Smooth muscle cell (in vitro differentiated cells): ENCODE data around the gene ADAP1. TPM values are rescaled to one million over a fixed set of nuclear protein-coding genes. Genes with fewer than 3 reads are reported as not detected.

Experiments used
- DNase-seq: peaks from one replicate; lab custom pipeline; 2025; ENCODE audit not compliant: unreplicated experiment; lab: John Stamatoyannopoulos, UW
- H2AFZ ChIP-seq: fragments of 200-600 bp; sonication (generic); 2 replicates; pipeline ENCODE4 v1.6.0; 2016; ENCODE audit warnings: antibody characterized with exemption, low read depth, mild to moderate bottlenecking
- H3F3A ChIP-seq: fragments of 200-600 bp; sonication (generic); 2 replicates; pipeline ENCODE4 v1.6.0; 2017; ENCODE audit warnings: antibody characterized with exemption, low read depth
- H3K27ac ChIP-seq: fragments of 200-600 bp; sonication (generic); 2 replicates; pipeline ENCODE4 v1.5.1; 2016; ENCODE audit warnings: low read depth, mild to moderate bottlenecking
- H3K27me3 ChIP-seq: fragments of 200-600 bp; sonication (generic); 2 replicates; pipeline ENCODE4 v1.6.1; 2016; ENCODE audit warnings: low read depth, mild to moderate bottlenecking
- H3K36me3 ChIP-seq: fragments of 200-600 bp; sonication (generic); 2 replicates; pipeline ENCODE4 v1.5.1; 2016; ENCODE audit warnings: low read depth
- H3K4me1 ChIP-seq: fragments of 200-600 bp; sonication (generic); 2 replicates; pipeline ENCODE4 v1.5.1; 2016; ENCODE audit warnings: low read depth
- H3K4me2 ChIP-seq: fragments of 200-600 bp; sonication (generic); 2 replicates; pipeline ENCODE4 v1.6.0; 2016; ENCODE audit warnings: mild to moderate bottlenecking
- H3K4me3 ChIP-seq: fragments of 200-600 bp; sonication (generic); 2 replicates; pipeline ENCODE4 v1.5.1; 2016; ENCODE audit warnings: mild to moderate bottlenecking
- H3K79me2 ChIP-seq: fragments of 200-600 bp; sonication (generic); 2 replicates; pipeline ENCODE4 v1.6.0; 2016; ENCODE audit warnings: low read depth, mild to moderate bottlenecking
- H3K9ac ChIP-seq: fragments of 200-600 bp; sonication (generic); 2 replicates; pipeline ENCODE4 v1.6.0; 2016; ENCODE audit warnings: low read depth
- H3K9me3 ChIP-seq: fragments of 200-600 bp; sonication (generic); replicated peaks from 2 replicates; pipeline ENCODE4 v1.5.1; 2016; ENCODE audit warnings: low read depth
- H4K20me1 ChIP-seq: fragments of 200-600 bp; sonication (generic); 2 replicates; pipeline ENCODE4 v1.6.0; 2016; ENCODE audit warnings: low read depth
- WGBS: methylation state at CpG from one replicate; pipeline ENCODE4 v1.1.7; 2016; ENCODE audit warnings: low lambda C conversion rate; 5-methylcytosine and 5-hydroxymethylcytosine counted together
- polyA plus RNA-seq: library from polyadenylated mRNA; unstranded; fragments of >200 nt; fragmentation: Nextera tagmentation; extraction: Ambion mirVana; gene quantifications from 2 replicates; pipeline ENCODE4 v1.2.1, GENCODE V29; 2016
- total RNA-seq: library from RNA; depleted of rRNA; stranded (reverse); fragments of >200 nt; gene quantifications from 2 replicates; pipeline ENCODE4 v1.2.3, GENCODE V29; 2014
- TF ChIP-seq, protein P1 (sequence below): fragments of 200-600 bp; sonication (generic); IDR thresholded peaks from 2 replicates; pipeline ENCODE4 v1.5.1; 2017; ENCODE audit warnings: borderline replicate concordance, mild to moderate bottlenecking, antibody characterized with exemption; ENCODE audit not compliant: insufficient read depth, poor library complexity, severe bottlenecking

Gene ADAP1
- total and polyA plus RNA-seq, 2 experiments from 2014 or later, result 1.3 to 2.0 TPM

DNA sequence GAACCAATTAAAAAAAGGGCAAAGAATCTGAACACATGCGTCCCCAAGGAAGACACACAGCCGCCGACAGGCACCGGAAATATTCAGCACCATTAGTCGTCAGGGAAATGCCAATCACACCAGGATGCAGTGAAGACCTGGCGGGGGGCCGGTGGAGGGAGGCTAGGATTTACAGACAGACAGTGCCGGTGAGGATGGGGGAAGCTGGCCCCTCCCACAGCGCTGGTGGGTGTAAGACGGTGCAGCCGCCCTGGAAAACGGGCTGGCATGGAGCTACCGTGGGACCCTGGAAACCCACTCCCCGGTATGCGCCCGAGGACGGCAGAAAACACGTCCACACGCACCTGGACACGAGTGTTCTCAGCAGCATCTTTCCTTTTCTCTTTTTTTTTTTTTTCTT lies 4.8 kb upstream of the ADAP1 start:
- no peaks in the 10 kb centered on the region for H3K79me2 ChIP-seq
- no peak overlapping the region for H3K9ac ChIP-seq
- H3K4me2 ChIP-seq, result no peak overlapping the region
- no peaks in the 10 kb centered on the region for H3K9me3 ChIP-seq
- TF ChIP-seq, protein P1, sequence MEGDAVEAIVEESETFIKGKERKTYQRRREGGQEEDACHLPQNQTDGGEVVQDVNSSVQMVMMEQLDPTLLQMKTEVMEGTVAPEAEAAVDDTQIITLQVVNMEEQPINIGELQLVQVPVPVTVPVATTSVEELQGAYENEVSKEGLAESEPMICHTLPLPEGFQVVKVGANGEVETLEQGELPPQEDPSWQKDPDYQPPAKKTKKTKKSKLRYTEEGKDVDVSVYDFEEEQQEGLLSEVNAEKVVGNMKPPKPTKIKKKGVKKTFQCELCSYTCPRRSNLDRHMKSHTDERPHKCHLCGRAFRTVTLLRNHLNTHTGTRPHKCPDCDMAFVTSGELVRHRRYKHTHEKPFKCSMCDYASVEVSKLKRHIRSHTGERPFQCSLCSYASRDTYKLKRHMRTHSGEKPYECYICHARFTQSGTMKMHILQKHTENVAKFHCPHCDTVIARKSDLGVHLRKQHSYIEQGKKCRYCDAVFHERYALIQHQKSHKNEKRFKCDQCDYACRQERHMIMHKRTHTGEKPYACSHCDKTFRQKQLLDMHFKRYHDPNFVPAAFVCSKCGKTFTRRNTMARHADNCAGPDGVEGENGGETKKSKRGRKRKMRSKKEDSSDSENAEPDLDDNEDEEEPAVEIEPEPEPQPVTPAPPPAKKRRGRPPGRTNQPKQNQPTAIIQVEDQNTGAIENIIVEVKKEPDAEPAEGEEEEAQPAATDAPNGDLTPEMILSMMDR, result no peak
- no peaks in the 10 kb centered on the region for H3K4me1 ChIP-seq
- H3F3A ChIP-seq, result no peaks in the 10 kb centered on the region
- H3K27ac ChIP-seq, result no peak overlapping the region
- H2AFZ ChIP-seq, result no peak overlapping the region
- WGBS, result 86% methylated on average over 20 of the region's 20 CpGs
- H3K36me3 ChIP-seq, result no peaks in the 10 kb centered on the region
- no peak for DNase-seq
- H4K20me1 ChIP-seq, result peaks cover 11% of the 10 kb centered on the region
- H3K27me3 ChIP-seq, result peaks cover 14% of the 10 kb centered on the region
- no peak overlapping the region for H3K4me3 ChIP-seq

DNA sequence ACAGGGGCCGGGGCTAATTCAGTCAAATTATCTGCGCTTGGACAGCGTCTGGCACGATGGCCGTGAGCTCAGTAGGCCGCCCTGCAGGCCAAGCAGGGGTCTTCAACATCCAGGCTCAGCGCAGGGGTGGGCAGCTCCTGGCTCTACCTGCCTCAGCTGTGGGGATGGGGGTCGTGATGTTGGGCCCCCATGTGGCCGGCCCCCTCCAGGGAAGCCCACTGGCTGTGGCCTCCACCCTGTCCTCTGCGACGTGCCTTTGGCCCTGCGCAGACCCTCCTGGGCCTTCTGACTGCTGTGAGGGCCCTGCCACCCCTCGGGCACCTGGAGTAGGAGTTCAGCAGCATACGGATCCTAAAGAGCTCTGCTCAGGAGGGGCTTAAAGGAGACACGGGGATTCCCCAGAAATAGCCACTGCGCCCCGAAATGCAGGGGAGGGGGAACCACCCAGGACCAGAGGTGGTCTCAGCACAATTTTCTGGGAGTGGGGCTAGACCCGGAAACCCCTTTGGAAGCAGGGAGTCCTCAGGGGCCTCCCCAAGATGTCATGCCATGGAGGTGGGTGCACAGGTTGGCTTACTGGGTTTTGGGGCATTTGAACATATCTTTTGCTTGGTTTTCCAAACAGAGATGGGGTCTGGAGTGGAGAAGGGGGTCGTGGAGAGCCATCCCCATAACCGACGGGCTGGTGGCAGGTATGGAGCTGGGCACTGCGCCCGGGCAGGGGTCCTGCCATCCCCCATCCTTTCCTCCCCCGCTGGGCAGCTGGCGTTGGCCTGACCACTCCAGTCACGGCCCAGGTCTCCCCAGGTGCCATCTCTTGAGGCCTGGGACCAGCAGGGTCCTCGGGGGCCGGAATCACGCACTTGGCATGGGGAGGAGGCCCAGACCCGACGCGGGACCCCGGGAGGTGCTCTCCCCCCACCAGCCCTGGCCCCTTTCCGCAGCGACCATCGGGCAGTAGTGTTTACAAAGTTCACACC lies 4.0 kb upstream of the ADAP1 start:
- whole genome bisulfite sequencing, result 95% methylated on average over 36 of the region's 36 CpGs
- Histone ChIP-seq H3K9me3 (no peaks in the 10 kb centered on the region), H3K36me3 (no peaks in the 10 kb centered on the region), H4K20me1 (peaks cover 11% of the 10 kb centered on the region), H3K4me3 (no peak overlapping the region), H2AFZ (no peak overlapping the region), H3K27me3 (peaks cover 19% of the 10 kb centered on the region), H3K4me2 (no peak overlapping the region), H3K4me1 (no peaks in the 10 kb centered on the region), H3F3A (no peaks in the 10 kb centered on the region), H3K79me2 (no peaks in the 10 kb centered on the region), H3K27ac (no peak overlapping the region), H3K9ac (no peak overlapping the region)
- TF ChIP-seq, protein P1, result no peak
- DNase-seq, result no peak

DNA sequence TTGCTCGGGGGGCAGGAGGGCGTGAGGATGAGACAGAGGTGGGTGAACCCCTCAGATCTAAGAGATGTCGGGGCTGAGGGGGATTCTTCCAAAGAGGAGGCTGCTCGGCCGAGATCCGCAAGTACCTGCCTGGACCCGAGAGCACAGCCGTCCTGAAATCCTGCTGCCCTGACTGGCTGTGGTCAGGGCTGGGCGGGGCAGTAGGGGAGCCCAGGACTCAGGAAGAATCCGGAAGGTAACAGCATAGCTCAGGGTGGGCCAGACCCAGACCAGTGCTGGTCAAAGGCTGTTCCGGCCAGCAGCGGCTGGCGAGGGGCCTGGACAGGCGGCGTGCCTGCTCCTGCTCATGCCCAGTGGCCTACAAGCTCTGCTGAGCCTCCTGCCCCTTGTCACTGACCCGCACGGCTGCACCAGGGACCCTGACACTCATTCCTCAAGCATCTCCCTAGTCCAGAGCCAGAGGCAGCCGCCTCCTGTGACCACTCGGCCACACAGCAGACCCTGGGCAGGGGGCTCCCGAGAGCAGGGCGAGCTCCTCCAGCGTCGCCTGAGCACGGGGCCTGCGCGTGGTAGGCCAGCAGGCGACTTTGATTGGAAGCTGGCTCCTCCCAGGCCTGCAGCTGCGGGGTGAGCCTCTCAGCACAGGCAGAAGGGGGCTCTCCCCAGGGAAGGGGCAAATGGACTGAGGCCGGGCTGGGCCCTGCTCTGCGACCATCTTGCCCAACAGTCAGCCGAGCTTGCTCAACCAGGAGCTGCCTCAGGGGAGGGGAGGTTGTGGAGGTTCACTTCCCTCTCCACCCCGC lies 3.1 kb upstream of the ADAP1 start:
- Histone ChIP-seq H3K36me3 (no peaks in the 10 kb centered on the region), H3K4me1 (no peaks in the 10 kb centered on the region), H3K4me2 (no peak overlapping the region), H4K20me1 (peaks cover 20% of the 10 kb centered on the region), H3F3A (no peaks in the 10 kb centered on the region), H3K9ac (no peak overlapping the region), H3K4me3 (no peak overlapping the region), H3K27me3 (peaks cover 28% of the 10 kb centered on the region), H2AFZ (no peak overlapping the region), H3K79me2 (no peaks in the 10 kb centered on the region), H3K27ac (no peak overlapping the region), H3K9me3 (no peaks in the 10 kb centered on the region)
- TF ChIP-seq, protein P1, result no peak
- no peak for DNase-seq
- 84% methylated on average over 32 of the region's 32 CpGs for WGBS
